Stimulated activated CD4-positive, alpha-beta T cell treated with anti-CD3 and anti-CD28 coated beads, TNF-alpha, amount 100 ng/mL, for 1 hour (primary cell): ENCODE results near the gene IER3IP1.
A peak's percentile ranks its signal among the peaks of the same experiment; 100 is the strongest.
"Not testable (repeated sequence)": the region's sequence is repeated elsewhere in the genome, so short reads cannot be mapped to it uniquely, and the experiment has no call there.

Source experiments
- DNase-seq, 3 donors: peaks; one replicate each; pipeline ENCODE4 v3.0.0-alpha.2; 2020; ENCODE audit warnings: low read depth in 3 of 3, low spot score in 1 of 3

The IER3IP1 gene

GRCh38 chr18:47160256-47160655, 15.9 kb downstream of the IER3IP1 start:
- DNase-seq, result no peak

GRCh38 chr18:47158404-47158803, 17.8 kb downstream of the IER3IP1 start:
- DNase-seq, result not testable (repeated sequence)

- DNase-seq, result no peak
Measured at GRCh38 chr18:47151439-47151838, 24.7 kb downstream of the IER3IP1 start.

GRCh38 chr18:47150824-47151366, 25.3 kb downstream of the IER3IP1 start:
- DNase-seq, result no peak

GRCh38 chr18:47150029-47150823, 25.9 kb downstream of the IER3IP1 start, which contains the start of gene HDHD2:
Gene HDHD2, minus strand, starts transcription at chr18:47150500. Its CDS starts 14,061 bp downstream, at chr18:47136439.
- DNase-seq, result peak; percentile 47 to 72 (median 60)

GRCh38 chr18:47149457-47150028, 26.6 kb downstream of the IER3IP1 start:
- no peak for DNase-seq

DNA sequence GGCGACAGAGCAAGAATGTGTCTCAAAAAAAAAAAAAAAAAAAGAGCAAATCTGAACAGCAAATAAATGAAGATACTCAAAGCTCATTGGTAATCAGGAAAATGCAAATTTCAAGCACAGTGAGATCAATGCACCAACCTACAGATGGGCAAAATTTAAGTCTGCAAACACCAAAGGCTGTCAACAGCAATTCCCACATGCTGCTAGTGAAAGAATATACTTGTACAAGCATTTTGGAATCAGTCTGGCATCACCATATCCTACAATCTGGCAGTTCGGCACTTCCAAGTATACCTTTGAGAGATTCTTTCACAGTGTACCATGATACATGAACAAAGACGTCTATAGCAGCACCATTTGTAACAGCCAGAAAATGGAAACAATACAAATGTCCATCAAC, 30.0 kb downstream of the IER3IP1 start:
- DNase-seq, result no peak

DNA sequence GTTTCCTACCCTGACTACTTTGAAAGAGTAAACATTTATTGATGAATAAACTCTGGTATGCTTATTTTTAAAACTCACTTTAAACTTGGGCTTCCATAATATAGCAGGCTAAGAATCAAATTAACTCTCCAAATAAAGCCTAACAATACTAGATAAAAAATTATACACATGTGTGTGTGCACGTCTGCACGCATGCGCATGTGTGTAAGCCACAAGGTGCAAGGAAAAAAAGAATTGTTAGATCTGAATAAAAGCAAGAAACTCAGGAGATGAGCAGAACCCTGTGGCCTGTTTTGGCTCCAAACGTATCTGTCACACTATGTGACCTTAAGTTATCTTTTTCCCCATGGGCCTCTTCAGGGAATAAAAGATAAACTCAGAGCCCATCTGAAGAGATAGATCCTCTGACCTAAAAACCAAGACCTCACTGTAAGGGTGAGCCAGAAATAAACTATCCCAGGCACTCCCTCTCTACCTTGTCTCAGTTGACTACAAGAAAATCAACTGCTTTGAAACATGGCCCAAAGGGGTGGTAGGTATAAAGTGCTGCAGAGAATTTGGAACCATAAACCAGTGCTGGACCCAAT, 32.2 kb downstream of the IER3IP1 start:
- no peak for DNase-seq

GRCh38 chr18:47143153-47143552, 33.0 kb downstream of the IER3IP1 start:
- no peak for DNase-seq

DNA sequence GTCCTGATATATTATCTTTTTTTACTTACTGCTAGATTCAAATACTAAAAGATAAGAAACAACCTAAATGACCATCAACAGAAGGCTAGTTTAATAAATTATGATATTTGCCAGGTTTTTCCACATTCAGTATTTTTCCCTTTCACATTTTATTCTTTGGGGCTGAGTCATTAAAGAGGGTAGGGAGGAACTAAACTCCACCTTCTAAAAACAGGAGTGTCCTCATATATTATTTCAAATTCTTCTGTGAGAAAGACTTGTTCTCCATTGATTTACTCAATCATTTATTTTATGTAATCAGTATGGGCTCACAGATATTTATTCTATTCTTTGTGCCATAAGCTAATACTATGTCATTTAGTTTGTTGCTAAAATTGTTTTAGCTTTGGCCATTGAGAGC, 34.9 kb downstream of the IER3IP1 start:
- DNase-seq, result no peak

- DNase-seq, result no peak
Measured at GRCh38 chr18:47121146-47121545, 55.0 kb downstream of the IER3IP1 start.

DNA sequence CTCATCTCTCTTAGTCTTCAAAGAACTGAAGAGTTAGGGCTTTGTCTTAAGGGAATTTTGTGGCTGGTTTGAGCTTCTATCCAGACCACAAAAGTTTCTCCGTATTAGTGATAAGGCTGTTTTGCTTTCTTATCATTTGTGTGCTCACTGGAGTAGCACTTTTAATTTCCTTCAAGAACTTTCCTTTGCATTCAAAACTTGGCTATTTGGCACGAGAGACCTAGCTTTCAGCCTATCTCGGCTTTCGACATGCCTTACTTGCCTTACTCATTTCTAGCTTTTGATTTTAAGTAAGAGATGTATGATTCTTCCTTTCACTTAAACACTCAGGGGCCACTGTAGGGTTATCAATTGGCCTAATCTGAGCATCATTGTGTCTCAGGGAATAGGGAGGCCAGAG, 55.7 kb downstream of the IER3IP1 start:
- no peak for DNase-seq

DNA sequence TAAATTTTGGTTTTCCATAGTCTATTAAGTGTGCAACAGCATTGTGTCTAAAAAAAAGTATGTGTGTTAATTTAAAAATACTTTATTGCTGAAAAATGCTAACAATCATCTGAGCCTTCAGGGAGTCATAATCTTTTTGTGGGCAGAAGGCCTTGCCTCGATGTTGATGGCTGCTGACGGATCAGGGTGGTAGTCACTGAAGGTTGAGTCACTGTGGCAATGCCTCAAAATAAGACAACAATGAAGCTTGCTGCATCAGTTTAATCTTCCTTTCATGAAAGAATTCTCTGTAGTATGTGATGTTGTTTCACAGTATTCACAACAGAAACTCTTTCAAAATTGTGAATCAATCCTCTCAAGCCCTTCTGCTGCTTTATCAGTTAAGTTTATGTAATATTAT, 57.2 kb downstream of the IER3IP1 start:
- DNase-seq, result no peak

GRCh38 chr18:47115205-47115604, 61.0 kb downstream of the IER3IP1 start:
- no peak for DNase-seq

GRCh38 chr18:47113796-47114540, 62.2 kb downstream of the IER3IP1 start:
- no peak for DNase-seq

DNA sequence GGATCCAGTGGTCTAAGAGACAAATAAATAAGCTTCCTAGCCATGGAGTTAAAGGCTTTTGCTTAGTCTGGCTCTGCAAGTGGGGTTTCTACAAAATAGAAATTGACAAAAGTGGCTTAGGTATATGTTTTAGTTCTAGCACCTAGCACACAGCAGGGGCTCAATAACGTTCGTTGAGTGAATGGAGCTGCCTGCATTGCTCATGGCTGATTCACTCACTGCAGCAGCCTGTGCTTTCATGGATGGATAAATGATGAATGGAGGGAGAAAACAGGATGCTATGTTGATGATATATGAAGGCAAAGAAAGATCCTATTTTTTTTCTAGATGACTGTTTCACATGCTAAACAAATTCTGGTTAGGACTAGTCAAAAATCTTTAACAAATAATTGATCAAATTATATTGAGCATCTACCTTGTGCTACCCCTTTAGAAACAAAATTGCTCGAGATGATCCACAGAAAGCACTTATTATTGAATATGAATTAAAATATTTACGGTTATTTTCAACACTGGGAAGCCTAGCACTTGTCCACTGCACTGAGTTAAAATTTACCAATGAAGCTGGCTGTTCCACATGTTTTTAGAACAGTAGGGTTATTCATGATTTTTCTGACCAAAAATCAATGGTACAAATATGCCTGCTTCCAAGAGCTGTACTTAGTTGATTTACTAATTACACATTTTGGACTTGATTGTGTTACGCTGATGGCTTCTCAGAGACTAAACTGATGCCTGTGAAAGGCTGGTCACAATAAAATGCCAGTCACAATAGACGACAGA, 65.5 kb downstream of the IER3IP1 start:
- no peak for DNase-seq

DNA sequence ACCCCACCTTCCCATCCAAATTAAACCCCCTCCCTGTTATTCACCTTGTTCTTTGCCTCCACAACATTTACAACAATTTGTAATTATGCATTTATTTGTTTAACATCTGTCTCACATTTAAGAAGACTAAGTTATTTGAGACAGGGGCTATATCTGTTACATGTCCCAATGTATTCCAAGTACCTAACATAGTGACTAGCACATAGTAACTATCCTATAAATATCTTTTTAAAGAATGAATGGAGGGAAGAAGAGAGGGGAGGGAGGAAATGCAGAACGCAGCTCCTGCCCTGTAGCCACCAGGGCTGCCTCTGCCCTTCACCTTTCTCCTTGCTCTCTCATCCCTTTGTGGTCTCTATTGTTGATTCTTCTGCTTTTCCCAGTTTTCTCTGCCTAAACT, 66.4 kb downstream of the IER3IP1 start:
- DNase-seq, result no peak

DNA sequence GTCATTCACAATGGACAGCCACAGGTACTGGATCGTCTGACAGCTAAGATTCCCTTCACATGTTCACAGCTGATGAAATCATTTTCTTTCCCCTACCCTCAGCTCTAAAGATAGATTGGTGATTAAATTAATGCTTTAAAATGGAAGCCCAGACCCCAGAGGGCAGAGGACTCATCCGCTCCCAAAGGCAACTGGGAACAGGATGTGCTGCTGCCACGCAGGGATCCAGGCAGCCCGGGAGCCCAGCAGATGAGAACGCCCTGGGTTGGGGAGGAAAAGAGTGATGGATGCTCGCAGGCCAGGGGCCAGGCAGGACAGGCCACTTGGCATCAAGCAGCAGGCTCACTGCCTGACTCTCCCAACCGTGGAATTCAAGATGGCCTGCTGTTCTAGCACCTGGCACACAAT, 67.2 kb downstream of the IER3IP1 start:
- DNase-seq, result no peak

- DNase-seq, result no peak
Measured at GRCh38 chr18:47108373-47108772, 67.8 kb downstream of the IER3IP1 start.
